GM15510 (cell line): Measurements from ENCODE around the gene HS3ST6.

Source experiments
- POLR2A ChIP-seq: IDR thresholded peaks from 3 replicates; pipeline ENCODE4 v1.6.1; 2011; ENCODE audit warnings: borderline replicate concordance; ENCODE audit not compliant: insufficient read length; ENCODE audit errors: extremely low read depth

Gene HS3ST6

DNA sequence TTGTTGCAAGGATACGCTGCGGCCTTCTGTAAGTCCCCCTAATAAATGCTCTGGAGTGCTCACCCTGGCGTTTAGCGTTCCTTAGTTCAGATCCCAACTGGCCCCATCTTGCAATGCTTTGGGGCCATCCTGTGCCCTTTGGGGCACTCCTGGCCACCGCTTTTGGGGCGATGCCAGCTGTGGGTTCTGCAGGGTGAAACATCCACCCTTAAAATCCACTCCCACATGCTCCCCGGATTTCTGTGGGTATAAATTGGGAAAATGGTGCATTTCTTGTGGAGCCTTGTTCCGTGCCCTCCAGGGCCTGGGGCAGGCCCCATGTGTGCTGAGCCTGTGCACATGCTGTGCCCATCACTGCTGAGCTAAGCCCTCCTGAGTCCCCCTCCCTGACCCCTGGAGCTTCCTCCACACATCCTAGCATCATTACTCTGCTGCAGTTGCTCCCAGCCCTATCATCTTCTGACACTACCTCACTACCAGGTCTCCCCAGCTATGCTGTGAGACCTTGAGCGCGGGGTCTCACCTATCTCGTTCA, 18.8 kb upstream of the HS3ST6 start:
- TF ChIP-seq POLR2A: no peak

DNA sequence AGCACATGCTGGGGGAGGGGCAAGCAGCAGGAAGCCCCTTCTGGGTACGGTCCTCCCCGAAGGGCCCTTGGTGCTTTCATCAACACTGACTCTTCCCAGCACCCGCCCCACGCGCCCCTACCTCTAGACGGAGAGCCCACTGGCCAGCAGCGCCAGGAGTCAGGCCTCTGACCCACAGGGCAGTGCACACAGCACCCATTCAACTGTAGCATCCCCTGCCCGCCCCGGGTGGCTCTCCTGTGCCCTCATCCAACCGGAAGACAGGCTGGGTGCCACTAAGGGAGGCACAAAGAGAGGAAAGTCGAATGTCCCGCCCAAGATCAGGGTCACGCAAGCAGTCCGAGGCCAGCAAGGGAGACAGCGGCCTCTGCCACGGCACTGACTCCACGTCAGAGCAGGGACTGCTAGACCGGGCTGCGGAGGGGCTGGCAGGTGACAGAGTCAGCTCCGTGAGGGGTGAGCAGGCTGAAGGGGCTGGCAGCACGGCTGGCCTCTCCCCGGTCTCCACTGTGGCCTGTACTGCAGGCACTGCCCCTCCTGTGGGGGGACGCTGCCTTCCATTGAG, 15.0 kb upstream of the HS3ST6 start:
- TF ChIP-seq POLR2A: no peak

DNA sequence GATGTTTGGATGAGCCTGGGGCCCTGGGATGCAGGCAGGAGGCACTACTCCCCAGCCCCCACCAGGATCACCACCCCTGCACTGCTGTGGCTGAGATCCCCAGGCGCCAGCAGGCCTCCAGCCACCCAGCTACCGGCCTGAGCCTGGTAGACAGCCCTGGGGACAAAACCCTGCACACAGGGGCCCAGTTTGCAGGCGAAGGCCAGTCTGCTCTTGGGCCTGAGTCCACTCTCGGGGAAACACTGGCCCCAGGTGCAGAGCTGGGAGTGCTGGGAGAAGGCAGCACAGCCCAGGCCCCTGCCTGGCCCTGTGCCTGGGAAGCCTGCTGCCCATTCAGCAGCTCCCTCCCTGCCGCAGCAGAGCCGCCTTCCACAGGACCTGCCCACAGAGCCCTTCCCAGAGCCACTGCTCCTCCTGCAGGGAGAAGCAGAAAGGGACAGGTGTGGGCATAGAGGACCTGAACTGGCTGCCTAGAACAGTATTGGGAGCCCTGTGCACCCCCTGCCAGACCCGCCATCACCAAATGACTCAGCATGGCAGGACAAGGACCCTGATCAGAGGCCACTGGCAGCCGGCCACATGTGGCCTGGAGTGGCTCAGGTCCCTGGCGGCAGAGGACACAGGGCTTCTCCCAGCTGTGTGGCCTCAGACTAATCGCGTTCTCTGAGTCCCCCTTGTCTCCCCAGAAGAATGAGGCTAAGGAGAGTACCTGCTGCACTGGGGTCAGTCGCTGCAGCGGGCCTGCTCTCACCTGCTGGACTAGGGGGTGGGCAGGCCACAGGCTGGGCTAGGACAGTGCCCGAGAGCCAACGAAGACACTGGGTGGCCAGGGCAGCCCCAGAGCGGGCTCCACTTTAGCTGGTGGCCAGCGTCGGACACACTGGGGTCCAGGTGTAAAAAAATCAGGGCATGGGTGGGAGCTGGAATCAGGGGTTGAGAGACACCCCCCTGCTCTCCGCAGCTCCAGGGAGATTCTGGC, 14.1 kb upstream of the HS3ST6 start:
- no peak for TF ChIP-seq POLR2A

DNA sequence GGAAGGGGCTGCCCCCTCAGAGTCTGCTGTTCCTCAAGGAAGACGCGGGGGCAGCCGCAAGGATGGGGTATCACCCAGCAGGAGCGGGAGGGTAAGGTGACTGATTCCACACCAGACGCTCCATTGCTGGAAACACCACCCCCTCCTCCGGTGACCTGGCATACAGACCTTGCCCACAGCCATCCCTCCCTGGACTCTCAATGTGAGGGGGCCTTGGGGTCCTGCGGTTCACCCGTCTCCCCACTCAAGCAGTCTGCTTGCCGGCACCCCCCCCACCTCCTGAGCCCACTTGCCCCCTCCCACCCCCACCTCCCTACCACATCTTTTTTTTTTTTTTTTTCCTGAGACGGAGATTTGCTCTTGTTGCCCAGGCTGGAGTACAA, 12.1 kb upstream of the HS3ST6 start:
- TF ChIP-seq POLR2A: no peak

DNA sequence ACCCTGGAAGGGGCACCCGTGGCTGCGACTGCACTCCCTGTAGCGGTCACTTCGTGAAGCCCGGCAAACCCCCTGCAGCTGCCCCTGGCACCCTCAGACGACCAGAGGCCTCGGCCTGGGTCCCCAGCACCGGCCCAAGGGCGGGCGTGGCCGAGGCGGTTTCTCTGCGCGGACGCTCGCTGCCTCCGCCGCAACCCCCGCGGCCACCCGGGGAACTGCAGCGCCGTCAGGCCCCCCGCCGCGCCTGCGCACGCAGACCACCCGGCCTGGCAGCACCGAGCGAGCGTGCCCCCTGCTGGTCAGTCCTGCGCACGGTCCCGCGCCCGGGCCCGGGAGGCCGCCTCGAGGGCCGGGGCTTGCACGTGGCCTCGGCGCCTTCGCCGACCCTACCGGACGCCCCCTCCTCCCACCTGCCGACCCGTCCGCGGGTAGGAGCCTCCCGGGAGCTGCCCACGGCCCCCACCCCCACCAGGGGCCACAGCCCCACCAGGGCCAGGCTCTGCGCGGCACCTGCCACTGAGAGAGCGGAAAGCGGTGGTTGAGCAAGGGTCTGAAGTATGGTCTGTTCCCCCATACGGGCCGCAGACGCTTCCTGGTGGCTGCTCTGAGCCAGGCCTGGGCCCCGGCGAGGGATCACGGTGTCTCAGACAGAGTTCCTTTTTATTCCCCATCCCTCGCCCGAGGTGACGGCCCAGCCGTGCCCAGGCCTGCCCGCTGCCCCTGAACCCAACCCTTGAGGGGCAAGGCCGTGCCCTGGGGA, 11.5 kb upstream of the HS3ST6 start:
- peak; percentile 32 for TF ChIP-seq POLR2A

DNA sequence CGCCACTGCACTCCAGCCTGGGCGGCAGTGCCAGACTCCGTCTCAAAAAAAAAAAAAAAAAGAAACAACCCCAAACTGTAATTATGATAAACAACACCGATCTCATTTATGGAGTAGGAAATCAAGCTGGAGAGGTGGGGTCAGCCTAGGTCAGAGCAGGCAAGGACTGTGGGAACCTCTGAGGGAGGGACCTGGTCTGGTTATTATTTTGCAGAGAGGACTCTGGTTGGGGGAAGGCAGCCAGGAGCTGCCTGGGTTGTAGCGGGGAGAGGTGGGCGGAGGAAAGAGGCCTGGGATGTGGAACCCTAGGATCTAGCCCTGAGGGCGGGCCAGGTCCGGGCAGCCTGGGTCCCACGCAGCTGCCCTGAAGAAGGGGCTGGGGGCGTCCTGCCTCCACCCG, 10.9 kb upstream of the HS3ST6 start:
- TF ChIP-seq POLR2A: no peak

DNA sequence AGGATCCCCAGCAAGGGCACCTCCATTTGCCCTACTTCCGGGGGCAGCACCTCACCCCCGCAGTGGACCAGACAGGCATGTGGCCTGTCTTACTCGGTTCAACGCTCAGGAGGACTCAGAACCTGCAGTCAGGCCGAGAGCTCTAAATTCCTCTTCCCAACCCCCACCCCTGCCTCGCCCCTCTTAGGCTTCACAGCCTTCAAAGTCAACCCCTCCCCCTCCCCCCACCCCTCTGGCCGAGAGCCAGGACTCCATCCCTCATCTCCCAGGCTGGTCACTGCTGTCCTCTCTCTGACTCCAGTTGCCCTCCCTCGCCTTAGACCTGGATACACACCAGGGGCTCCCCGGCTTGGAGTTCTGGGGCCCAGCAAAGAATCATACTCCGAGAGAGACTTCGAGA, 8.1 kb upstream of the HS3ST6 start:
- no peak for TF ChIP-seq POLR2A

DNA sequence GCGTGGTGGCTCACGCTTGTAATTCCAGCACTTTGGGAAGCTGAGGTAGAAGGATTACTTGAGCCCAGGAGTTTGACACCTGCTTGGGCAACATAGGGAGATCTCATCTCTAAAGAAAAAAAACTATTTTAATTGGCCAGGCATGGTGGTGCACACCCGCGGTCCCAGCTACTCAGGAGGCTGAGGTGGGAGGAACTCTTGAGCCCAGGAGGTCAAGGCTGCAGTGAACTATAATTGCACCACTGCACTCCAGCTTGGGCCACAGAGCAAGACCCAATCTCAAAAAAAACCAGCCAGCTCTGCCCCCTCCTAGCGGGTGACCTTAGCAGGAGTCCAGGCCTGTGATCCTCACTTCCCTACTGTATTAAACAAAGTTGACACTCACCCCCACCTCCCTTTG, 5.9 kb upstream of the HS3ST6 start:
- TF ChIP-seq POLR2A: no peak

DNA sequence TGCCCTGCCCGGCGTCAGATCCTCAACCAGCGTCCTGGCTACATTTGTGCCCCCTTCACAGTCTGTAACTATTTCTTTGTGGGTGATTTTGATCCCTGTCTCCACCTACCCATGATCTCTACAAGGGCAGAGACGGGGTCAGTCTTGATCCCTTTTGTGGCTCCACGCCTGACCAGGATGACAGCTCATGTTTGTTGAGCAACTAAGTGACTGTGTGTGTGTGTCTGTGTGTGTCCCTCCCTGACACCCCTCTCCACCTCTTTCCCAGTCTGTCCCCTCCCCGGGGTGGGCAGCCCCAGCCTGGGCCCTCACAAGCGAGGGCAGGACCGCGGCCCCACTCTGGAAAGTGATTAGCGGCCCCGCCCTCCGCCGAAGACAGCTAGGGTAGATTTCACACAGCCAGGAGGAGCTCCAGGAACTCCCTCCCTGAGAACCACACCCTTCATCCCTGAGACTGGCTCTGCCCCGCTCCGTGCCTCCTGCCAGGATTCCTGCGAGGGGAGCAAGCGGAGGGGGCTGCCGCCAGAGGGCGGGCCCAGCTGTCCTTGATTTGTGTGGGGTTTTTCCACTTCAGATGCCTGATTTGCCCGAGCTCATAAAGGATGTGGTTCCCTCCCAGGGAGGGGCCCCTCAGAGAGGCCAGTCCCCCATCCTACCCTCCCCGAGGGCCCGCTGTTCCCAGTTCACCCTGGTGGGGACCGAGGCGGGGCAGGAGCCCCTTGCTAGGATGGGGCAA, 5.3 kb upstream of the HS3ST6 start:
- no peak for TF ChIP-seq POLR2A

DNA sequence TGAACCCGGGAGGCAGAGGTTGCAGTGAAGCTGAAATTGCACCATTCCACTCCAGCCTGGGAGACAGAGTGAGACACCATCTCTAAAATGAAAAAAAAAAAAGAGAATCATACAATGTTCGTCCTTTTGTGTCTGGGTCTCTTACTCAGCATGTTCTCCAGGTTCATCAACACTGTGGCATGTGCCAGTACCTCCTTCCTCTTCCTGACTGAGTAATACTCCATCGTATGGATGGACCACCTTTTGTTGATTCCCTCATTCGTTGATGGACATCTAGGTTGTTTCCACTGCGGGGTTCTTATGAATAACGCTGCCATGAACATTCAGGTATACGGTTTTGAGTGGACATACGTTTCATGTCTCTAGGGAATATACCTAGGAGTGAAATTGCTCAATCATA, 4.1 kb upstream of the HS3ST6 start:
- TF ChIP-seq POLR2A: no peak

DNA sequence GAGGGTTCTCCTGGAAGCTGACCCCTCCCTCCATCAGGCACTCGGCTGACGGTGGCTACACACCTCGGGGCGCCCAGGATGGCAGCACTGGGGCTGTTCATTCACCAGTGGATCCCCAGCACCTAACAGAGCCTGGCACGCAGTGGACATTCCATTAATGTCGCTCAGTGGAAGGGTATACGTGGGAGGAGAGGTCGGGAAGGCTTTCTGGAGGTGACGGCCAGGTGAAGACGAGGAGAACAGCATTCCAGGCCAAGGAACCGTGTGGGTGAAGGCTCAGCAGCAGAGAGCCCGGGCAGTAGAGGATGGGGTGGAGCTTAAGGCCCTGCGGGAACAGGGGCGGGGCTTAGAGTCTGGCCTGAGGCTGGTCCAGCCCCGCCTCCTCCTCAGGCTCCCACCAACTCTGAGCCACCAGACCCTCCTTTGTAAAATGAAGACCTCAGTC, 2.5 kb upstream of the HS3ST6 start:
- no peak for TF ChIP-seq POLR2A

DNA sequence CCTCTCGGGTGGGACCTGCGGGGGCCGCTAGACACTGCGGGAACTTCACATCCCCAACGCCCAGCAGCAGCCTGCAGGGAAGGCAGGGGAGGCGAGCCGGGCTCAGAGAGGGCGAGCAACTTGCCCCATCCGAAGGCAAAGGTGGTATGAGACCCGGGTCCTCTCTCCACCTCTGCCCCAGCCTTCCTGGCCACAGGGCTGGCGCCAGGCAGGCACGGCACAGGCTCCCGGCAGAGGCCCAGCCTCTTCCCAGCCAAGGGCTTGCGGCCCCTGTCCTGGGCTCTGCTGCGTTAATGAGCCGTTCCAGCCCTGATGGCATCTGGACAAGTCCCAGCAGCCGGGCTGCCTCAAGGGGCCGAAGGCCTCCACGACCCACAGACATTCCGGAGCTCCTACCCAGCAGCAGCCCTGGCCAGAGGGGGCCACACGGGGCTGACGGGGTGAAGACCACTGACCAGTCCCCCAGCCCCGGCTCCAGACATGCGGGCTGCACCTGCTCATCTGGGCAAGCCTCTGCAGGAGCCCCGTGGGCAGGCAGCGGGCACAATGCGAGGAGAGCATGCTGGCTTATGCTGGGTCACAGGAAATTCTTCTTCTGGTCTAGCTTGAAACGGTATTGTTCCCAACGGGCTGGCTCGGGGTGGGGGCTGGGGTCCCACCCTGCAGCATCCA, 1.2 kb upstream of the HS3ST6 start:
- TF ChIP-seq POLR2A: no peak

DNA sequence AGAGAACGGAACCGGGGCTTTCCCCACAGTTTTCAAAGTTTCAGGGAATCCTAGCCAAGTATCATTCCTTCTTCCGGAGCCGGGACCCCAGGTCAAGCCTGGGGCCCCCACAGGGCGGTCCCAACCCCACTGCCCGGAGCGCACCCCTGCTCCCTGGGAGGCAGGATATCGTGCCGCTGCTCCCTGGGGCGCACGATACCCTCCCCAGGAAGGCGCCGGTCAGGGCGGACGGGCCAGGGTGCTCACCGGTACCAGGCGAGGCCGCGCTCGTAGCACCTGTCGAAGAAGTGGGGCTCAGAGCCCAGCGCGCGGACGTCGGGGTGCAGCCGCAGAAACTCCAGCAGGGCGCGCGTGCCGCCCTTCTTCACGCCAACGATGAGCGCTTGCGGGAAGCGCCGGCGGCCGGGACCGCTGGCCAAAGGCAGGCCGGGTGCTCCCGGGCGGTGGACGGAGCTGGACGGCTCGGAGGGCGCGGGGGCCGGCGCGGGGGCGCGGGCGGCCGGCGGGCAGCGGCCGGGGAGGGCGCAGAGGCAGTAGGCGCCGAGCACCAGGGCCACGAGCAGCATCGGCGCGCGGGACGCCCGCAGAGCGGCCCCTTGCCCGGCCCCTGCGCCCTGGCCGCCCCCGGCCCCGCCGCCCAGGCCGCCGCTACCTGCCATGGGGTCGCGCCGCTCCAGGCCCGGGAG, 407 bp downstream of the HS3ST6 start:
- no peak for TF ChIP-seq POLR2A
